GM04504 (cell line): ENCODE data around the gene SF3B6.
A peak's percentile ranks its signal among the peaks of the same experiment; 100 is the strongest.
"Not testable (repeated sequence)": the region's sequence is repeated elsewhere in the genome, so short reads cannot be mapped to it uniquely, and the experiment has no call there.

Experiments
- DNase-seq: peaks from one replicate; pipeline ENCODE4 v3.0.0-alpha.2; 2012; ENCODE audit warnings: low read depth

Gene SF3B6

GRCh38 chr2:24075915-24076848 is at the start of gene SF3B6:
Gene SF3B6 (minus strand): TSS chr2:24076326. CDS start chr2:24076229, 97 bp downstream.
- peak; percentile 97 for DNase-seq

- no peak for DNase-seq
These were observed 47.9 kb upstream of the SF3B6 start for GRCh38 chr2:24123922-24124580.

- DNase-seq: peak; percentile 66
These were observed 47.2 kb upstream of the SF3B6 start, which contains the start of the genes FAM228B and PFN4 for GRCh38 chr2:24123195-24123921. Gene FAM228B (plus strand): TSS chr2:24123469. CDS start chr2:24124362, 893 bp downstream. Gene PFN4 (minus strand): TSS chr2:24123334. CDS start chr2:24122535, 799 bp downstream.

- no peak for DNase-seq
These were observed 46.5 kb upstream of the SF3B6 start for GRCh38 chr2:24122366-24123194.

GRCh38 chr2:24121469-24121868 is 45.3 kb upstream of the SF3B6 start:
- DNase-seq: no peak

- no peak for DNase-seq
These were observed 44.9 kb upstream of the SF3B6 start for GRCh38 chr2:24121066-24121465.

GRCh38 chr2:24117902-24118301 is 41.8 kb upstream of the SF3B6 start:
- DNase-seq: no peak

- DNase-seq: no peak
These were observed 38.9 kb upstream of the SF3B6 start for GRCh38 chr2:24115057-24115456.

GRCh38 chr2:24111407-24111901 is 35.3 kb upstream of the SF3B6 start:
- DNase-seq: no peak

- DNase-seq: no peak
These were observed 34.7 kb upstream of the SF3B6 start for GRCh38 chr2:24110660-24111303.

- not testable (repeated sequence) for DNase-seq
These were observed 33.3 kb upstream of the SF3B6 start for GRCh38 chr2:24109431-24109830.

GRCh38 chr2:24107336-24107735 is 31.2 kb upstream of the SF3B6 start:
- DNase-seq: no peak

GRCh38 chr2:24106786-24107185 is 30.7 kb upstream of the SF3B6 start:
- DNase-seq: no peak

- no peak for DNase-seq
These were observed 29.7 kb upstream of the SF3B6 start for GRCh38 chr2:24105816-24106215.

GRCh38 chr2:24104906-24105305 is 28.8 kb upstream of the SF3B6 start:
- no peak for DNase-seq

GRCh38 chr2:24104110-24104650 is 28.1 kb upstream of the SF3B6 start:
- no peak for DNase-seq

- no peak for DNase-seq
These were observed 26.6 kb upstream of the SF3B6 start for GRCh38 chr2:24102677-24103076.

GRCh38 chr2:24101992-24102391 is 25.9 kb upstream of the SF3B6 start:
- DNase-seq: no peak

GRCh38 chr2:24100732-24101131 is 24.6 kb upstream of the SF3B6 start:
- not testable (repeated sequence) for DNase-seq

GRCh38 chr2:24095171-24095677 is 19.1 kb upstream of the SF3B6 start:
- not testable (repeated sequence) for DNase-seq
